SU-DHL-6 (cell line): Measurements from ENCODE around the gene TOX2.

ENCODE experiments used
- CTCF ChIP-seq: fragments of 200-600 bp; sonication (generic); IDR thresholded peaks from one replicate; pipeline ENCODE4 v1.5.1; 2017; ENCODE audit warnings: antibody characterized with exemption, mild to moderate bottlenecking, low read length, moderate library complexity; ENCODE audit not compliant: insufficient read depth, poor library complexity, severe bottlenecking
- EZH2phosphoT487 ChIP-seq: fragments of 200-600 bp; sonication (generic), shearing (Covaris generic); conservative IDR thresholded peaks from 2 replicates; pipeline ENCODE4 v1.6.1; 2018; ENCODE audit warnings: mild to moderate bottlenecking, antibody characterized with exemption, low read length, moderate library complexity, mixed read lengths

DNA sequence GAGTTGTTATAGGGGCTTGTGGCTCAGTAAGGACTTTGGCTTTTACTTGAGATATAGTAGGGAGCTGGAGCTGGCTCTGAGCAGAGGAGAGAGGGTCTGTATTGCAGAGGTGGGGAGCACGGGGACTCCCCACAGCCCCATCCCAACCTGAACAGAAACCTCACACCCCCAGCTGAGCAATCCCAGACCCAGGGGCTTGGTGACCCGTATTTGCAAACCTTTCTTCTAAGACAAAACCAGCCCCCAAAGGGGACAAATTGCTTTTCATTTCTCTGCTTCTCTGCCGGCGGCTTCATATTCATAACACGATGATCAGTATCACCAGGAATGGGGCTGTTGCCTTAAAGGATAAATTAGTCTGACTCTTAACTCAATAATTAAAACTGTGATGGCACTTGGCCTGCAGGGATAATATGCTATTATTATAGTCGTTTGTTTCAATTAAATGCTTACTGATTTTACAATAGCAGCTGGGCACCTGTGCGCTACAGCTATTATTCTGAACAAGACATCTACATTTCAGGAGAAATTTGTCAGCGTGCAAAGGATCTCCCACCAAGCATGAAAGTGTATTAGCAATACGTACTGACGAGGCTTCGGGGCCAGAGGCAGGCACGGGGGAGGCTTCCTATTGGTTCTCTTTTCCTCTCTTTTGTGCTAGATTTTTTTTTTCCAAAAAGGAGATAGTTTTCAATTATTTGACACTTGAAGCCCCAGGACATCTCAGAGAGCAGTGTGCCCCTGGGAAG is 118.1 kb downstream of the TOX2 start:
- TF ChIP-seq CTCF (no peak), EZH2phosphoT487 (no peak)
